AG04450 (cell line): Measurements from ENCODE around the gene ROPN1L. TPM values are rescaled to one million over a fixed set of nuclear protein-coding genes. Genes with fewer than 3 reads are reported as not detected.

Experiments used
- CTCF ChIA-PET: fragments of 300-600, 350-600 bp; formaldehyde crosslinking; extraction: SDS; loops from one replicate; lab custom pipeline; 2022; ENCODE audit warnings: antibody characterized with exemption, inconsistent platforms; lab: Charles Lee
- POLR2A ChIA-PET: fragments of 350-600 bp; formaldehyde crosslinking; extraction: SDS; loops from one replicate; lab custom pipeline; 2021; ENCODE audit warnings: antibody characterized with exemption, inconsistent platforms; lab: Yijun Ruan, JAX
- DNase-seq: peaks from one replicate; pipeline ENCODE4 v3.0.0-alpha.2; 2011; ENCODE audit warnings: low read depth, low spot score
- H3K27ac ChIP-seq: one replicate; pipeline ENCODE4 v1.5.1; 2012; ENCODE audit warnings: low read depth, low read length, control low read depth
- H3K27me3 ChIP-seq: one replicate; pipeline ENCODE4 v1.6.0; 2012; ENCODE audit warnings: low read length; ENCODE audit not compliant: control insufficient read depth, insufficient read depth
- H3K4me3 ChIP-seq: 2 replicates; pipeline ENCODE4 v1.5.1; 2011; ENCODE audit warnings: mild to moderate bottlenecking, low read depth, low read length, control low read depth
- H3K9me3 ChIP-seq: 2 replicates; pipeline ENCODE4 v1.5.1; 2012; ENCODE audit warnings: low read length; ENCODE audit not compliant: control insufficient read depth, insufficient read depth
- polyA plus RNA-seq: library from polyadenylated mRNA; depleted of rRNA; stranded (reverse); fragments of >200 nt; gene quantifications from 2 replicates; pipeline ENCODE4 v1.2.3, GENCODE V29; 2011
- TF ChIP-seq, protein P1 (sequence below): IDR thresholded peaks from 2 replicates; pipeline ENCODE4 v1.5.1; 2011; ENCODE audit warnings: low read depth, low read length, control low read depth, inconsistent platforms

The ROPN1L gene
- polyA plus RNA-seq, 1 experiment, result 0.24 TPM

DNA sequence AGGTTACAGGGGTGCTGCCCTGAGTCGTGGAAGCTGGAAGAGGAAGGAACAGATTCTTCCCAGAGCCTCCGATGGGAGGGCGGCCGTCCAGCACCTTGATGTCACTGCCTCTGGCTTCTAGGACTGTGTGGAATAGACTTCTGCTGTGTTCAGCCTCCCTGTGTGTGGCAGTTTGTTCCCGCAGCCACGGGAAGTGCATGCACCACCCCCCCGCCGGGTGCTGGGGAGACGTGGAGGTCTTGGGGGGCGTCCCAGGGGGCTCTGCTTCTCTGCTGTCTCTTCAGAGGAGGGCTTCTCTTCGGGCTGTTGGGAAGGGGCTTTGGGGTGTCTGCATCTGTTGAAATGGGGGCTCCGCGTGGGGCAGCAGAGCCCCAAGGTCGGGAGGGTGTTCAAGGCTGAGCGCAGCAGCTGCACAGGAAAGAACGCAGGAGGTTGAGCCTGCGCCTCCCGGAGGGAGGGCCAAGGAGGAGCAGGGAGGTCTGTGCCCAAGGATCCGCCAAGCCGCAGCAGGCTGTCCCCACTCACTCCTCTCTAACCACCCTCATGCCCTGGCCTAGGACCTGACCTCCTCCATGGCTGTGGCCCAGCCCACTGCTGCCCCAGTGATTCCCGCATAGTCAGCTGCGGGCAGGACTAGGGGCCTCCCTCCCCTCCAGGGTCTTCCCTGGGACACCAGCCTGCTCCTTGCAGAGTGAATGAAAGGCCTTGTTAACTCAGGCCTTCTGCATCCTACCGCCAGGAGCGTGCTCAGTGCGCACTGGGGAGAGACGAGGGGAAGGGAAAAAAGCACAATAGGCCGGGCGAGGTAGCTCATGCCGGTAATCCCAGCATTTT is 45.0 kb downstream of the ROPN1L start:
- Histone ChIP-seq H3K4me3 (no peak overlapping the region), H3K27ac (no peak overlapping the region), H3K9me3 (no peaks in the 10 kb centered on the region; the same call in 1 of the 2 replicates), H3K27me3 (no peaks in the 10 kb centered on the region)
- TF ChIP-seq, protein P1, sequence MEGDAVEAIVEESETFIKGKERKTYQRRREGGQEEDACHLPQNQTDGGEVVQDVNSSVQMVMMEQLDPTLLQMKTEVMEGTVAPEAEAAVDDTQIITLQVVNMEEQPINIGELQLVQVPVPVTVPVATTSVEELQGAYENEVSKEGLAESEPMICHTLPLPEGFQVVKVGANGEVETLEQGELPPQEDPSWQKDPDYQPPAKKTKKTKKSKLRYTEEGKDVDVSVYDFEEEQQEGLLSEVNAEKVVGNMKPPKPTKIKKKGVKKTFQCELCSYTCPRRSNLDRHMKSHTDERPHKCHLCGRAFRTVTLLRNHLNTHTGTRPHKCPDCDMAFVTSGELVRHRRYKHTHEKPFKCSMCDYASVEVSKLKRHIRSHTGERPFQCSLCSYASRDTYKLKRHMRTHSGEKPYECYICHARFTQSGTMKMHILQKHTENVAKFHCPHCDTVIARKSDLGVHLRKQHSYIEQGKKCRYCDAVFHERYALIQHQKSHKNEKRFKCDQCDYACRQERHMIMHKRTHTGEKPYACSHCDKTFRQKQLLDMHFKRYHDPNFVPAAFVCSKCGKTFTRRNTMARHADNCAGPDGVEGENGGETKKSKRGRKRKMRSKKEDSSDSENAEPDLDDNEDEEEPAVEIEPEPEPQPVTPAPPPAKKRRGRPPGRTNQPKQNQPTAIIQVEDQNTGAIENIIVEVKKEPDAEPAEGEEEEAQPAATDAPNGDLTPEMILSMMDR, result no peak
- ChIA-PET POLR2A (interaction anchor here (0.8 kb wide), 1 partner anchor 65 kb away, joined by 3 read pairs; no protein-coding TSS in a partner anchor), CTCF (interaction anchor here (1.4 kb wide), 1 partner anchor 141 kb away, joined by 4 read pairs; no protein-coding TSS in a partner anchor)
- no peak for DNase-seq

DNA sequence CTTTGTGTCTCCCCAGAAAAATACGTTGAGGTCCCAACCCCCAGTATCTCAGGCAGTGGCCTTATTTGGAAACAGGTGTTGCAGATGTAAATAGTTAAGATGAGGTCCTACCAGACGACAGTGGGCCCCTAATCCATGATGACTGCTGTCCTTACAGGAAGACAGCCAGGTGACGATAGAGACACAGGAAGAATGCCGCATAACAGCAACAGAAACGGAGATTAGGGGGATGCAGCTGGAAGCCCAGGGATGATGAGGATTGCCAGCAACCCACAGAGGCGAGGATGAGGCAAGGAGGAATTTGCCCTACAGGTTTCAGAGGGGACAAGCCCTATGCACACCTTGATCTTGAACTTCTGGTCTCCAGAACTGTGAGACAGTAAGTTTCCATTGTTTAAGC is 46.5 kb downstream of the ROPN1L start:
- no peak overlapping the region for H3K27ac ChIP-seq
- ChIA-PET CTCF (no interaction called here), POLR2A (no interaction called here)
- H3K27me3 ChIP-seq, result peaks cover 3% of the 10 kb centered on the region
- H3K4me3 ChIP-seq, result no peak overlapping the region
- H3K9me3 ChIP-seq, result no peaks in the 10 kb centered on the region; the same call in 1 of the 2 replicates
- no peak for DNase-seq
- TF ChIP-seq, protein P1, result no peak

DNA sequence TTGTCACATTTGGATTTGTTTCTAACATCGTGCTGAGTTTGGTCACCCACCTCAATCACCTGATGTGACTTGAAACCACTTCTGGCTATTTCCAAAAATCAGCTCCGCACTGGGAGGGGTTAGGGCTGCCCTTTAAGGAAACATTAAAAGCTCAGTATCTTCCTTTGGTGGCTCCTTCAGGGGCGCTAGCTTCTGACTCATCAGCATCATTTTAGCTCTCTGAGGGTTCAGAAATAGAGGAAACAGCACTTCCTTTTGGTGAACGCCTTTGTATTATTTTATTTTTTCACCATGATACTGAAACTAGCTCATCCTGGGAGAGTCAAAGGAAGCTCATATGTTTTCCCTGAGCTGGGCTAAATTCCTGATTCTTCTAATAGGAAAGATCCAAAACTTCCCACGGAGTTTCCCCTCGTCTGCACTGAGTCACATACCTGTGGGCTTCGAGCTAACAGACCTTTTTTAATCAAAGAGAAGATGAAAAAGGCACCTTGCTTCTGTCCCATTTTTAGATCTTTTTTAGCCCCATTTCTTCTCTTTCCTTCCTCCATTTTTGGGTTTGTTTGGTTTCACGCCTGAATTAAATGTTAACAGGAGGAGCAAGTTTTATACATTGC is 48.2 kb downstream of the ROPN1L start:
- Histone ChIP-seq H3K27ac (no peak overlapping the region), H3K4me3 (no peak overlapping the region), H3K9me3 (peaks cover 8% of the 10 kb centered on the region), H3K27me3 (peaks cover 3% of the 10 kb centered on the region)
- TF ChIP-seq, protein P1, result no peak
- DNase-seq, result no peak
- CTCF ChIA-PET, result interaction anchor here (0.7 to 1.8 kb wide), 3 partner anchors 9 to 138 kb away, joined by 3 to 12 read pairs (median 5); no protein-coding TSS in a partner anchor
- POLR2A ChIA-PET, result interaction anchor here (0.5 kb wide), 1 partner anchor 72 kb away, joined by 10 read pairs; no protein-coding TSS in a partner anchor

DNA sequence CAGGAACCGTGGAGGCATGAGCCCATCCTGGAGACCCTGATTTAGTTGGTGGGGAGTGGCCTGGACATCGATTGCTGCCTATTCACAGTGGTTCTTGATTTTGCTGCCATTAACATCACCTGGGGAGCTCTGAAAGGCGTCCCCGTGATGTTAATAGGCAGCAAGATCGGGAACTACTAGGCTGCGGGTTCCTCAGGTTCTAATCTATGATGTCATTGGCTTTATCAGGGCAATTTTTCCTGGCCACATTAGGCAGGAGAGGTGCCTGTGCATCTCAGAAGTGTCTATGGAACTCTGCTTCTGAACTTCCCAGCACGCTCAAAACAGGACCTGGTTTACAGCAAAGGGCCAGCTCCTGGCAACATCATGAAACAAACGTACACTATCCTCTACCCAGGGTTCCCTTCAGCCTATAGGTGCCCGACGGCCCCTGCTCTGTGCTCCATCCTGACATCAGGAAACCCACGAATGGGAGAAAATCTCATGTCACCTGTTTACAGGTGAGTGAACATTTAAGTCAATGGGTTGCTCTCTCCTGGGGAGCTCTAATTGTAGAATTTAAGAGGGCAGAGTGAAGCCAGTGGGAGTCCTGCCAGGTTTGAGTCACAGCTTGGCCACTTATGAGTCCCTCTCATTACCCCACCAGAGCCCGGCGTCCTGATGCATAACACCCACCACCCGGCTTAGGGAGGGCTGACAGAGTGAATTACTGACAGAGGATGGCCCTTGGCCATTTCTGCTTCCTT is 49.4 kb downstream of the ROPN1L start:
- Histone ChIP-seq H3K9me3 (peaks cover 11% of the 10 kb centered on the region), H3K4me3 (no peak overlapping the region), H3K27ac (no peak overlapping the region), H3K27me3 (peaks cover 3% of the 10 kb centered on the region)
- TF ChIP-seq, protein P1, result no peak
- ChIA-PET POLR2A (no interaction called here), CTCF (no interaction called here)
- DNase-seq, result no peak
